HG02885 (cell line): Measurements from ENCODE around the gene ZNF486.
"Not testable (repeated sequence)": the region's sequence is repeated elsewhere in the genome, so short reads cannot be mapped to it uniquely, and the experiment has no call there.

Experiments
- ATAC-seq: cut with Tn5 transposase; IDR thresholded peaks from one replicate; pipeline ENCODE4 v1.9.1; 2021; ENCODE audit warnings: mild to moderate bottlenecking; ENCODE audit not compliant: unreplicated experiment, poor library complexity

Gene ZNF486

GRCh38 chr19:20167020-20167644, at the start of gene ZNF486:
Gene ZNF486, plus strand, starts transcription at chr19:20167214. Its CDS starts 117 bp downstream, at chr19:20167331.
- peak; percentile 81 for ATAC-seq

- ATAC-seq, result not testable (repeated sequence)
Measured at GRCh38 chr19:20118064-20118839, 48.8 kb upstream of the ZNF486 start.

- no peak for ATAC-seq
Measured at GRCh38 chr19:20124879-20125278, 42.1 kb upstream of the ZNF486 start.

GRCh38 chr19:20132933-20133332, 34.1 kb upstream of the ZNF486 start:
- ATAC-seq, result not testable (repeated sequence)

GRCh38 chr19:20137714-20138113, 29.3 kb upstream of the ZNF486 start:
- not testable (repeated sequence) for ATAC-seq

- no peak for ATAC-seq
Measured at GRCh38 chr19:20151617-20152145, 15.3 kb upstream of the ZNF486 start.

GRCh38 chr19:20152506-20152905, 14.5 kb upstream of the ZNF486 start:
- not testable (repeated sequence) for ATAC-seq

- ATAC-seq, result no peak
Measured at GRCh38 chr19:20153281-20153680, 13.7 kb upstream of the ZNF486 start.

- ATAC-seq, result no peak
Measured at GRCh38 chr19:20154636-20155035, 12.4 kb upstream of the ZNF486 start.

- no peak for ATAC-seq
Measured at GRCh38 chr19:20162821-20163220, 4.2 kb upstream of the ZNF486 start.

GRCh38 chr19:20164456-20164855, 2.6 kb upstream of the ZNF486 start:
- no peak for ATAC-seq

- no peak for ATAC-seq
Measured at GRCh38 chr19:20165971-20166592, 932 bp upstream of the ZNF486 start.

GRCh38 chr19:20167651-20168122, 673 bp downstream of the ZNF486 start:
- ATAC-seq, result no peak

GRCh38 chr19:20171285-20171684, 4.3 kb downstream of the ZNF486 start:
- ATAC-seq, result no peak

GRCh38 chr19:20175848-20176247, 8.8 kb downstream of the ZNF486 start:
- not testable (repeated sequence) for ATAC-seq

- ATAC-seq, result not testable (repeated sequence)
Measured at GRCh38 chr19:20179956-20180355, 12.9 kb downstream of the ZNF486 start.

- ATAC-seq, result no peak
Measured at GRCh38 chr19:20182222-20182785, 15.3 kb downstream of the ZNF486 start.

GRCh38 chr19:20186174-20186573, 19.2 kb downstream of the ZNF486 start:
- ATAC-seq, result no peak

- no peak for ATAC-seq
Measured at GRCh38 chr19:20197747-20198146, 30.7 kb downstream of the ZNF486 start.

GRCh38 chr19:20209051-20209450, 42.0 kb downstream of the ZNF486 start:
- no peak for ATAC-seq

- not testable (repeated sequence) for ATAC-seq
Measured at GRCh38 chr19:20214366-20214765, 47.4 kb downstream of the ZNF486 start.
